Muscle layer of duodenum (tissue), 2 donors: ENCODE data around the gene TAX1BP3.
A peak's percentile ranks its signal among the peaks of the same experiment; 100 is the strongest.
"Not testable (repeated sequence)": the region's sequence is repeated elsewhere in the genome, so short reads cannot be mapped to it uniquely, and the experiment has no call there.

Experiments used
- H3K27ac ChIP-seq: one replicate; pipeline ENCODE4 v1.7.0; 2013; ENCODE audit warnings: mild to moderate bottlenecking, low read length
- H3K27me3 ChIP-seq: one replicate; pipeline ENCODE4 v1.7.0; 2013; ENCODE audit warnings: low read depth, mild to moderate bottlenecking, control low read depth, low read length
- H3K36me3 ChIP-seq, 2 donors: one replicate each; pipeline ENCODE4 v1.7.0; 2013; ENCODE audit warnings: low read length in 2 of 2, control low read depth in 1 of 2, mild to moderate bottlenecking in 1 of 2; ENCODE audit not compliant: insufficient read depth in 2 of 2, control insufficient read depth in 1 of 2
- H3K4me1 ChIP-seq, 2 donors: one replicate each; pipeline ENCODE4 v1.7.0; 2013; ENCODE audit warnings: low read length in 2 of 2, mild to moderate bottlenecking in 2 of 2, control low read depth in 1 of 2, moderate library complexity in 1 of 2; ENCODE audit not compliant: insufficient read depth in 2 of 2, control insufficient read depth in 1 of 2
- H3K4me3 ChIP-seq, 2 donors: one replicate each; pipeline ENCODE4 v1.7.0; 2013; ENCODE audit warnings: low read length in 2 of 2, low read depth in 1 of 2, mild to moderate bottlenecking in 1 of 2
- H3K9me3 ChIP-seq, 2 donors: one replicate each; pipeline ENCODE4 v1.7.0; 2013; ENCODE audit warnings: low read length in 2 of 2, control low read depth in 1 of 2, mild to moderate bottlenecking in 1 of 2; ENCODE audit not compliant: control insufficient read depth in 1 of 2
- donor health status: healthy.

TAX1BP3 gene

GRCh38 chr17:3668279-3669084, at the start of gene TAX1BP3, which contains the start of gene EMC6:
Gene TAX1BP3, minus strand, starts transcription at chr17:3668578. Its CDS starts 52 bp downstream, at chr17:3668526.
Gene EMC6, plus strand, starts transcription at chr17:3668812. Its CDS starts 335 bp downstream, at chr17:3669147.
- no peaks in the 10 kb centered on the region for H3K27me3 ChIP-seq
- no peaks in the 10 kb centered on the region for H3K9me3 ChIP-seq
- H3K4me3 ChIP-seq = peak within 1 kb of the TSS; percentile 76 to 94
- H3K4me1 ChIP-seq = peaks cover 5 to 30% of the 10 kb centered on the region in 2 donors
- H3K27ac ChIP-seq = peak within 1 kb of the TSS; percentile 86
- H3K36me3 ChIP-seq = peaks cover 11 to 18% of the 10 kb centered on the region in 2 donors

GRCh38 chr17:3715296-3715695, 46.9 kb upstream of the TAX1BP3 start:
- Histone ChIP-seq H3K4me1 (peaks cover 4 to 5% of the 10 kb centered on the region in 2 donors), H3K4me3 (no peak overlapping the region), H3K36me3 (peaks cover 40 to 59% of the 10 kb centered on the region in 2 donors), H3K27me3 (no peaks in the 10 kb centered on the region), H3K9me3 (no peaks in the 10 kb centered on the region), H3K27ac (no peak overlapping the region)

GRCh38 chr17:3712811-3713463, 44.6 kb upstream of the TAX1BP3 start:
- H3K27me3 ChIP-seq = no peaks in the 10 kb centered on the region
- H3K4me3 ChIP-seq = no peak overlapping the region
- peaks cover 34 to 47% of the 10 kb centered on the region in 2 donors for H3K36me3 ChIP-seq
- no peak overlapping the region for H3K27ac ChIP-seq
- no peaks in the 10 kb centered on the region for H3K9me3 ChIP-seq
- no peaks in the 10 kb centered on the region for H3K4me1 ChIP-seq

- Histone ChIP-seq H3K9me3 (no peaks in the 10 kb centered on the region), H3K4me1 (no peaks in the 10 kb centered on the region), H3K27ac (no peak overlapping the region), H3K4me3 (no peak overlapping the region), H3K36me3 (peaks cover 17 to 28% of the 10 kb centered on the region in 2 donors), H3K27me3 (no peaks in the 10 kb centered on the region)
These were observed 42.6 kb upstream of the TAX1BP3 start for GRCh38 chr17:3710951-3711383.

- Histone ChIP-seq H3K36me3 (peaks cover 5 to 11% of the 10 kb centered on the region in 2 donors), H3K27me3 (no peaks in the 10 kb centered on the region), H3K9me3 (no peaks in the 10 kb centered on the region), H3K4me3 (no peak overlapping the region), H3K4me1 (no peaks in the 10 kb centered on the region), H3K27ac (no peak overlapping the region)
These were observed 40.0 kb upstream of the TAX1BP3 start for GRCh38 chr17:3708366-3708765.

- H3K4me1 ChIP-seq, H3K9me3 ChIP-seq, H3K27me3 ChIP-seq, H3K27ac ChIP-seq, H3K4me3 ChIP-seq, H3K36me3 ChIP-seq: not testable (repeated sequence)
These were observed 37.3 kb upstream of the TAX1BP3 start for GRCh38 chr17:3705718-3705984.

GRCh38 chr17:3704931-3705717, 36.7 kb upstream of the TAX1BP3 start:
- Histone ChIP-seq H3K4me3 (no peak overlapping the region), H3K9me3 (no peaks in the 10 kb centered on the region), H3K27me3 (no peaks in the 10 kb centered on the region), H3K36me3 (no peaks in the 10 kb centered on the region), H3K4me1 (no peaks in the 10 kb centered on the region), H3K27ac (no peak overlapping the region)

GRCh38 chr17:3702041-3702539, 33.7 kb upstream of the TAX1BP3 start:
- not testable (repeated sequence) for H3K27me3 ChIP-seq, H3K36me3 ChIP-seq, H3K27ac ChIP-seq, H3K4me1 ChIP-seq, H3K4me3 ChIP-seq
- peaks cover 0 to 12% of the 10 kb centered on the region in 2 donors for H3K9me3 ChIP-seq

- H3K27ac ChIP-seq = no peak overlapping the region
- no peak overlapping the region for H3K4me3 ChIP-seq
- peaks cover 0 to 10% of the 10 kb centered on the region in 2 donors for H3K4me1 ChIP-seq
- peaks cover 12% of the 10 kb centered on the region for H3K27me3 ChIP-seq
- no peaks in the 10 kb centered on the region for H3K36me3 ChIP-seq
- H3K9me3 ChIP-seq = peaks cover 0 to 12% of the 10 kb centered on the region in 2 donors
These were observed 31.6 kb upstream of the TAX1BP3 start for GRCh38 chr17:3699951-3700350.

GRCh38 chr17:3698139-3698538, 29.8 kb upstream of the TAX1BP3 start:
- H3K4me1 ChIP-seq = peaks cover 0 to 14% of the 10 kb centered on the region in 2 donors
- H3K9me3 ChIP-seq = peaks cover 0 to 12% of the 10 kb centered on the region in 2 donors
- no peak overlapping the region for H3K27ac ChIP-seq
- H3K36me3 ChIP-seq = no peaks in the 10 kb centered on the region
- peaks cover 16% of the 10 kb centered on the region for H3K27me3 ChIP-seq
- H3K4me3 ChIP-seq = no peak overlapping the region

GRCh38 chr17:3697103-3697476, 28.7 kb upstream of the TAX1BP3 start:
- Histone ChIP-seq H3K27me3 (peaks cover 16% of the 10 kb centered on the region), H3K4me1 (peaks cover 0 to 14% of the 10 kb centered on the region in 2 donors), H3K9me3 (peaks cover 0 to 12% of the 10 kb centered on the region in 2 donors), H3K4me3 (no peak overlapping the region), H3K36me3 (no peaks in the 10 kb centered on the region), H3K27ac (no peak overlapping the region)
